BJ (cell line): ENCODE data around the gene BEST2. TPM values are rescaled to one million over a fixed set of nuclear protein-coding genes. Genes with fewer than 3 reads are reported as not detected.
A peak's percentile ranks its signal among the peaks of the same experiment; 100 is the strongest.

ENCODE experiments used
- CTCF ChIA-PET: fragments of 350-600 bp; formaldehyde crosslinking; extraction: SDS; loops from one replicate; lab custom pipeline; 2021; ENCODE audit warnings: antibody characterized with exemption, inconsistent platforms; lab: Yijun Ruan, JAX
- POLR2A ChIA-PET: fragments of 300-600 bp; sonication (Branson Sonifier 250); formaldehyde crosslinking; extraction: SDS; loops from one replicate; lab custom pipeline; 2021; ENCODE audit warnings: antibody characterized with exemption; lab: Charles Lee
- DNase-seq: peaks from one replicate; pipeline ENCODE4 v3.0.0-alpha.2; 2011; ENCODE audit warnings: low read depth
- H3K27me3 ChIP-seq: 2 replicates; pipeline ENCODE4 v1.6.0; 2011; ENCODE audit warnings: low read length; ENCODE audit not compliant: control insufficient read depth, insufficient read depth
- H3K36me3 ChIP-seq: 2 replicates; pipeline ENCODE4 v1.5.1; 2011; ENCODE audit warnings: low read length; ENCODE audit not compliant: control insufficient read depth, insufficient read depth
- H3K4me3 ChIP-seq: 2 replicates; pipeline ENCODE4 v1.5.1; 2011; ENCODE audit warnings: low read depth, mild to moderate bottlenecking, control low read depth, low read length
- polyA plus RNA-seq: library from polyadenylated mRNA; depleted of rRNA; stranded (reverse); fragments of >200 nt; gene quantifications from 2 replicates; pipeline ENCODE4 v1.2.3, GENCODE V29; 2011
- TF ChIP-seq, protein P1 (sequence below): IDR thresholded peaks from 2 replicates; pipeline ENCODE4 v1.5.1; 2011; ENCODE audit warnings: low read depth, mild to moderate bottlenecking, control low read depth, inconsistent platforms, low read length, moderate library complexity; ENCODE audit not compliant: insufficient read depth

Gene BEST2
- polyA plus RNA-seq, 1 experiment = not detected

DNA sequence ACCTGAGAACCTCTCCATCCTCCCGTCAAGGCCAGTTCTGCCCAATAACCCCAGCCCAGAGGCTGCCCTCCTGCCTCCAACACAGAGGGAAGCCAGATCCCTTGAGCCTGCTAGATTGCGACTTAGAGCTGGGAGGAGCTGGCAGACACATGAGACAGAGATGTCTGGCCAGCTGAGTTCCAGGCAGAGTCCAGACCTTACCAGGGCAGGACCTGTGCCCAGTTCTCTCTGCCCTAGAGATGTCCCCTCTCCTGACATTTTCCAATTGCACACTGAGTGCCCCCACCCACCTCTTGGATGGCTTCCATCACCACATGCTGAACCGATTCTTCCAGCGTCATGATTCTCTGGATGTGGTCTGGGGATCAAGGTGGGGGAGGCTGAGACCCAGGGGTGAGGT lies 20.7 kb downstream of the BEST2 start:
- POLR2A ChIA-PET = no interaction called here
- H3K36me3 ChIP-seq = peaks cover 2% of the 10 kb centered on the region
- no peak overlapping the region for H3K4me3 ChIP-seq
- CTCF ChIA-PET = interaction anchor here (3.6 to 28.6 kb wide), 3 partner anchors 13 to 75 kb away, joined by 20 to 874 read pairs (median 43); partner anchors contain the start of genes JUNB, PRDX2, RNASEH2A and THSD8
- TF ChIP-seq, protein P1, sequence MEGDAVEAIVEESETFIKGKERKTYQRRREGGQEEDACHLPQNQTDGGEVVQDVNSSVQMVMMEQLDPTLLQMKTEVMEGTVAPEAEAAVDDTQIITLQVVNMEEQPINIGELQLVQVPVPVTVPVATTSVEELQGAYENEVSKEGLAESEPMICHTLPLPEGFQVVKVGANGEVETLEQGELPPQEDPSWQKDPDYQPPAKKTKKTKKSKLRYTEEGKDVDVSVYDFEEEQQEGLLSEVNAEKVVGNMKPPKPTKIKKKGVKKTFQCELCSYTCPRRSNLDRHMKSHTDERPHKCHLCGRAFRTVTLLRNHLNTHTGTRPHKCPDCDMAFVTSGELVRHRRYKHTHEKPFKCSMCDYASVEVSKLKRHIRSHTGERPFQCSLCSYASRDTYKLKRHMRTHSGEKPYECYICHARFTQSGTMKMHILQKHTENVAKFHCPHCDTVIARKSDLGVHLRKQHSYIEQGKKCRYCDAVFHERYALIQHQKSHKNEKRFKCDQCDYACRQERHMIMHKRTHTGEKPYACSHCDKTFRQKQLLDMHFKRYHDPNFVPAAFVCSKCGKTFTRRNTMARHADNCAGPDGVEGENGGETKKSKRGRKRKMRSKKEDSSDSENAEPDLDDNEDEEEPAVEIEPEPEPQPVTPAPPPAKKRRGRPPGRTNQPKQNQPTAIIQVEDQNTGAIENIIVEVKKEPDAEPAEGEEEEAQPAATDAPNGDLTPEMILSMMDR = no peak
- DNase-seq = no peak
- H3K27me3 ChIP-seq = no peaks in the 10 kb centered on the region

DNA sequence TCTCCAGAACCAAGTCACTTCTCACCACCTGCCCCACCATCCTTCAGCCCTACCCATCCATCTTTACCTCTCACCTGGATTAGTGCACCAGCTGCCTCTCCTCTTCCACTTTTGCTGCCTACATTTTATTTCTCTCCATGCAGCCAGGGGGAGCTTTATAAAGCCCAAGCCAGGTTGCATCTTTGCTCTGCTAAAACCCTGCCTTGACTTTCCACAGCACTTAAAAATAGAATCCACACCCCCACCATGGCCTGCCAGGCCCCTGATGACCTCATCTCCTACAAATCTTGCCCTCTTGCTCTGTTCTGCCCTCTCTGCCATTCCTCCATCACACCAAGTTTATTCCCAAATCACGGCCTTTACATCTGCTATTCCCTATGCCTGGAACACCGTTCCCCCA lies 22.0 kb downstream of the BEST2 start:
- TF ChIP-seq, protein P1 = peak; percentile 60
- POLR2A ChIA-PET = interaction anchor here (1.0 kb wide), 1 partner anchor 19 kb away, joined by 13 read pairs; no protein-coding TSS in a partner anchor
- DNase-seq = no peak

DNA sequence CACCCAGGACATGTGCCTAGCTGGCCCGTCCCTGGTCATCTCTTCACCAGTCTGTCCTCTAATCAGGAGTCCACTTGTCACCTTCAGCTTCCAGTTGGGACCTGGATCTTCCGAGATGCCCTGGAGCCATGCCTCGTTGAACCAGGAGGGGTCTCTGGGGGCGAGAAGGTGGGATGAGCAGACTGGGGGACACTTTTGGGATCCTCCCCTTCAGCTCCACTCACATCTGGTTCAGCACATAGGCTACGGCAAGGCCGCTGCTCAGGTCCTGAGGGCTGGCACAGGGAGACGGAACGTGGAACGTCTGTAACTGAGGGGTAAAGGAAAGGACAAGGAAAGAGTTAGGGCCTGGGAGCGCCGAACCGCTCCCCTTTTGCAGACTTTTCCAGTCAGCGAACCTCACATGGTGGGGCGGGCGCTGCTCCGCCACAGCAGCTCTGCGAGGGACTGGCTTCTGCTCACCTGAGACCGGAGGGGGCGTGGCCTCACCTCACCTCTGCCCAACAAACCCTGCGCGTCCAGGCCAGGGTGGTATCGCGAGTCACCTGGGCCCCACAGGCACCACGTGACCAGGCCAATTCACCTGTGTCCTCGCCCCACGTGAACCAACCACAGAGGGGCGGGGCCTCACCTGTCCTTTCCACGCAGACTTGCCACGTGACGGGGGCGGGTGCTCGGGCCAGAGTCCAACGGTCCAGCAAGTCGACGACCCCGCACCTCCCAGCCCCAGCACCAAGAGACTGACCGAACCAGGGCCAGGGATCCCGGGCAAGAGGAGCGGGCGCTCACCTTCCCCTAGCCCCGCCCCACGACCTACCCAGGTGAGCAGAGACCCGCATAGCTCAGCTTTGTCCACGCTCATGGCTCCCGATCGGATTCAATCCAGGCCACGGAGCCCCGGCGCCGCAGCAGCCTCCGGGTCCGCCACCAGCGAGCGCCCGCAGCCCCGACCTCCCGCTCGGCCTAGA lies 23.3 kb downstream of the BEST2 start, which contains the start of gene HOOK2:
Gene HOOK2, minus strand, starts transcription at position 965 of the 968 bp plus-strand sequence. Its CDS starts 103 bp downstream, at position 862.
- Histone ChIP-seq H3K36me3 (peaks cover 2% of the 10 kb centered on the region), H3K4me3 (peak within 1 kb of the TSS; percentile 86), H3K27me3 (no peaks in the 10 kb centered on the region)
- TF ChIP-seq, protein P1 = no peak
- POLR2A ChIA-PET = no interaction called here
- no peak for DNase-seq
- CTCF ChIA-PET = interaction anchor here (1.3 to 28.6 kb wide), 7 partner anchors 9 to 75 kb away, joined by 4 to 874 read pairs (median 20); partner anchors contain the start of genes JUNB, PRDX2, RNASEH2A and THSD8

More for the DNA sequence above, 22.0 kb downstream of the BEST2 start:
- Histone ChIP-seq H3K36me3 (peaks cover 2% of the 10 kb centered on the region), H3K4me3 (no peak overlapping the region), H3K27me3 (no peaks in the 10 kb centered on the region)
- CTCF ChIA-PET = interaction anchor here (0.7 to 28.6 kb wide), 10 partner anchors 7 to 98 kb away, joined by 3 to 874 read pairs (median 5); partner anchors contain the start of genes JUNB, PRDX2, RNASEH2A and THSD8

DNA sequence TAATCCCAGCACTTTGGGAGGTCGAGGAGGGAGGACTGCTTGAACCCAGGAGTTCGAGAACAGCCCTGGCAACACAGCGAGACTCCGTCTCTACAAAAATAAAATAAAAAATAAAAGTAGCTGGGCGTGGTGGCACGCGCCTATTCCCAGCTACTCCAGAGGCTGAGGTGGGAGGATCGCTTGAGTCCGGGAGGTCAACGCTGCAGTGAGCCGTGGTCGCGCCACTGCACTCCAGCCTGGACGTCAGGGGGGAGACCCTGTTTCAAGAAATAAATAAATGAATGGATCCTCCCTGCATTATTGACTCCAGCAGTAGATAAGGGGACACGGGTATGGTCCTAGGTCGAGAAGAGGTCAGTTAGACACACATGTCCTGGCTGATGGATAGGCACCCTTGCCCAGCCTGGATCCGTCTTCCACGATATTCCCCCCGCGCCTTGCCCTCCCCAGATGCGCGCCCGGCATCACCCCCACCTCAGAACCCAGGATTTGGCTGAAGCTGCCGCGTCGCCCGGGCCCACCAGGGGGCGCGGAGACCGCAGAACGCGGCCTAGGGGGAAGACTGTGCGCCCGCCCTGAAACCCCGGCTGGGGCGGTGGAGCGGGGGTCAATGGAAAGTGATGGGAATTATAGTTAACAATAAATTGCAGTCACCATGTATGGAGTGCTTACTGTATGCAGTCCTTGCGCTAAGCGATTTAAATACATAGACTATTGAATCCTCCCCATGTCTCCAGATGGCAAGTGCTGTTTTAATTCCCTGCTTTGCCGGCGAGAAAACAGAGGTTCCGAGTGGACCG lies 25.8 kb downstream of the BEST2 start:
- Histone ChIP-seq H3K36me3 (no peaks in the 10 kb centered on the region), H3K4me3 (peak overlapping the region; percentile 65), H3K27me3 (no peaks in the 10 kb centered on the region)
- TF ChIP-seq, protein P1 = peak; percentile 99
- ChIA-PET POLR2A (interaction anchor here (1.4 to 2.8 kb wide), 2 partner anchors 11 to 15 kb away, joined by 4 to 16 read pairs; partner anchors contain the start of gene JUNB), CTCF (interaction anchor here (0.9 to 28.6 kb wide), 11 partner anchors 11 to 186 kb away, joined by 3 to 874 read pairs (median 11); partner anchors contain the start of genes JUNB, PRDX2, RNASEH2A and RTBDN)
- no peak for DNase-seq
